Ovary (tissue), 3 donors: ENCODE results near the gene CPS1.

ENCODE experiments used
- CTCF ChIP-seq, 3 donors: fragments of 450-650 bp in 2 of 3; fragments of 200-600 bp in 1 of 3; IDR thresholded peaks; one replicate each; pipeline versions ENCODE4 v1.5.1 to v1.8.0; 2016 to 2022; ENCODE audit warnings: antibody characterized with exemption in 3 of 3, mild to moderate bottlenecking in 1 of 3
- EP300 ChIP-seq: sonication (generic); formaldehyde crosslinking; IDR thresholded peaks from one replicate; pipeline ENCODE4 v1.6.1; 2017; ENCODE audit warnings: antibody characterized with exemption
- POLR2A ChIP-seq: fragments of 450-650 bp; IDR thresholded peaks from one replicate; pipeline ENCODE4 v1.6.1; 2017; ENCODE audit warnings: antibody characterized with exemption, mild to moderate bottlenecking, moderate library complexity
- donor health status: DM: no; HTN: no; CAD: no.

- TF ChIP-seq POLR2A (no peak), CTCF (IDR thresholded peaks at IDR 0.05) (no peak), EP300 (no peak)
These were observed 104.4 kb downstream of the CPS1 start for GRCh38 chr2:210660751-210661150.
